ENCODE results near the gene RASGRF2.

DNA sequence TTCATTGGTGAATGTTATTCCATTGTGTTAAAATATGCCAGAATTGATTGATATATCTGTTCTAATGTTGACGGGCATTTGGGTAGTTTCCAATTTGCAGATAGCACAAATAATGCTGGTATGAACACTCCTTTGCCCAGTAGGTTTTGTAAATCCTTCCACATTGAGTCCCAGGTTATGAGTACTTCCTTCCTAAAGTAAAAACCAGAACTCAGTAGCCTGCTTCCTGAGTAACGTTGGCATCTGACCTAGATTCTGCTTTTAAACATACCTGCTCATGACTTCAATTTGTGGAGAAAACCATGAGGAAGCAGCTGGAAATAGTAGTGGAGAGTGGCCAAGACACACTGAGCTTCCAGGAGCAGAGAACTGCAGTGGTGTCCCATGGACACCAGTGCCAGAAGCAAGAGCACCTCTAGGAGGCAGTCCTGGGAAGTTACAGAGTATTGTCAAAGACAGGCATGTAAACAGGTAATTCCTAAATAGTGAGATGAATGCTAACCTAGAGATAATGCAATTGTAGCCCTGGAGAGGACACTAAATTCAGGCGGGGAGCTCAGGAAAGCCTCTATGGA lies 24.3 kb upstream of the RASGRF2 start:
- TF ChIP-seq ZFP36 (IDR thresholded peaks at IDR 0.05; ENCODE audit: borderline replicate concordance, partially characterized antibody) (no peak), BHLHE40 (IDR thresholded peaks at IDR 0.05; ENCODE audit: low read depth, low read length) (no peak), SMC3 (IDR thresholded peaks at IDR 0.05) (no peak), MAFK (IDR thresholded peaks at IDR 0.05; ENCODE audit: partially characterized antibody) (no peak), POLR2A (IDR thresholded peaks at IDR 0.05; ENCODE audit: low read length) (no peak), RFX5 (IDR thresholded peaks at IDR 0.05) (no peak), EHMT2 (IDR thresholded peaks at IDR 0.05; ENCODE audit: low read depth) (no peak), EP300 (IDR thresholded peaks at IDR 0.05) (no peak), PHF8 (IDR thresholded peaks at IDR 0.05; ENCODE audit: borderline replicate concordance, low read depth) (no peak)
- TF ChIP-seq, protein P1, sequence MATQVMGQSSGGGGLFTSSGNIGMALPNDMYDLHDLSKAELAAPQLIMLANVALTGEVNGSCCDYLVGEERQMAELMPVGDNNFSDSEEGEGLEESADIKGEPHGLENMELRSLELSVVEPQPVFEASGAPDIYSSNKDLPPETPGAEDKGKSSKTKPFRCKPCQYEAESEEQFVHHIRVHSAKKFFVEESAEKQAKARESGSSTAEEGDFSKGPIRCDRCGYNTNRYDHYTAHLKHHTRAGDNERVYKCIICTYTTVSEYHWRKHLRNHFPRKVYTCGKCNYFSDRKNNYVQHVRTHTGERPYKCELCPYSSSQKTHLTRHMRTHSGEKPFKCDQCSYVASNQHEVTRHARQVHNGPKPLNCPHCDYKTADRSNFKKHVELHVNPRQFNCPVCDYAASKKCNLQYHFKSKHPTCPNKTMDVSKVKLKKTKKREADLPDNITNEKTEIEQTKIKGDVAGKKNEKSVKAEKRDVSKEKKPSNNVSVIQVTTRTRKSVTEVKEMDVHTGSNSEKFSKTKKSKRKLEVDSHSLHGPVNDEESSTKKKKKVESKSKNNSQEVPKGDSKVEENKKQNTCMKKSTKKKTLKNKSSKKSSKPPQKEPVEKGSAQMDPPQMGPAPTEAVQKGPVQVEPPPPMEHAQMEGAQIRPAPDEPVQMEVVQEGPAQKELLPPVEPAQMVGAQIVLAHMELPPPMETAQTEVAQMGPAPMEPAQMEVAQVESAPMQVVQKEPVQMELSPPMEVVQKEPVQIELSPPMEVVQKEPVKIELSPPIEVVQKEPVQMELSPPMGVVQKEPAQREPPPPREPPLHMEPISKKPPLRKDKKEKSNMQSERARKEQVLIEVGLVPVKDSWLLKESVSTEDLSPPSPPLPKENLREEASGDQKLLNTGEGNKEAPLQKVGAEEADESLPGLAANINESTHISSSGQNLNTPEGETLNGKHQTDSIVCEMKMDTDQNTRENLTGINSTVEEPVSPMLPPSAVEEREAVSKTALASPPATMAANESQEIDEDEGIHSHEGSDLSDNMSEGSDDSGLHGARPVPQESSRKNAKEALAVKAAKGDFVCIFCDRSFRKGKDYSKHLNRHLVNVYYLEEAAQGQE (IDR thresholded peaks at IDR 0.05) = no peak
- TF ChIP-seq, protein P2, sequence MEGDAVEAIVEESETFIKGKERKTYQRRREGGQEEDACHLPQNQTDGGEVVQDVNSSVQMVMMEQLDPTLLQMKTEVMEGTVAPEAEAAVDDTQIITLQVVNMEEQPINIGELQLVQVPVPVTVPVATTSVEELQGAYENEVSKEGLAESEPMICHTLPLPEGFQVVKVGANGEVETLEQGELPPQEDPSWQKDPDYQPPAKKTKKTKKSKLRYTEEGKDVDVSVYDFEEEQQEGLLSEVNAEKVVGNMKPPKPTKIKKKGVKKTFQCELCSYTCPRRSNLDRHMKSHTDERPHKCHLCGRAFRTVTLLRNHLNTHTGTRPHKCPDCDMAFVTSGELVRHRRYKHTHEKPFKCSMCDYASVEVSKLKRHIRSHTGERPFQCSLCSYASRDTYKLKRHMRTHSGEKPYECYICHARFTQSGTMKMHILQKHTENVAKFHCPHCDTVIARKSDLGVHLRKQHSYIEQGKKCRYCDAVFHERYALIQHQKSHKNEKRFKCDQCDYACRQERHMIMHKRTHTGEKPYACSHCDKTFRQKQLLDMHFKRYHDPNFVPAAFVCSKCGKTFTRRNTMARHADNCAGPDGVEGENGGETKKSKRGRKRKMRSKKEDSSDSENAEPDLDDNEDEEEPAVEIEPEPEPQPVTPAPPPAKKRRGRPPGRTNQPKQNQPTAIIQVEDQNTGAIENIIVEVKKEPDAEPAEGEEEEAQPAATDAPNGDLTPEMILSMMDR (IDR thresholded peaks at IDR 0.05) = no peak
- TF ChIP-seq, protein P3, sequence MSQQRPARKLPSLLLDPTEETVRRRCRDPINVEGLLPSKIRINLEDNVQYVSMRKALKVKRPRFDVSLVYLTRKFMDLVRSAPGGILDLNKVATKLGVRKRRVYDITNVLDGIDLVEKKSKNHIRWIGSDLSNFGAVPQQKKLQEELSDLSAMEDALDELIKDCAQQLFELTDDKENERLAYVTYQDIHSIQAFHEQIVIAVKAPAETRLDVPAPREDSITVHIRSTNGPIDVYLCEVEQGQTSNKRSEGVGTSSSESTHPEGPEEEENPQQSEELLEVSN (IDR thresholded peaks at IDR 0.05; ENCODE audit: borderline replicate concordance, low read depth) = no peak
- TF ChIP-seq, protein P4, sequence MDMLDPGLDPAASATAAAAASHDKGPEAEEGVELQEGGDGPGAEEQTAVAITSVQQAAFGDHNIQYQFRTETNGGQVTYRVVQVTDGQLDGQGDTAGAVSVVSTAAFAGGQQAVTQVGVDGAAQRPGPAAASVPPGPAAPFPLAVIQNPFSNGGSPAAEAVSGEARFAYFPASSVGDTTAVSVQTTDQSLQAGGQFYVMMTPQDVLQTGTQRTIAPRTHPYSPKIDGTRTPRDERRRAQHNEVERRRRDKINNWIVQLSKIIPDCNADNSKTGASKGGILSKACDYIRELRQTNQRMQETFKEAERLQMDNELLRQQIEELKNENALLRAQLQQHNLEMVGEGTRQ (IDR thresholded peaks at IDR 0.05) = no peak

Data from A549 (cell line).